Left ventricle myocardium inferior (tissue), 1 donor: Measurements from ENCODE around the gene ST8SIA6. TPM values are rescaled to one million over a fixed set of nuclear protein-coding genes. Genes with fewer than 3 reads are reported as not detected.

Experiments
- DNase-seq: peaks from one replicate; pipeline ENCODE4 v3.0.0-alpha.2; 2020
- H3K27ac ChIP-seq: fragments of 200-600 bp; replicated peaks from 2 replicates; pipeline ENCODE4 v1.8.0; 2021
- H3K27me3 ChIP-seq: fragments of 200-600 bp; 2 replicates; pipeline ENCODE4 v1.8.0; 2021; ENCODE audit warnings: low read depth
- H3K36me3 ChIP-seq: fragments of 200-600 bp; 2 replicates; pipeline ENCODE4 v1.8.0; 2021
- H3K4me1 ChIP-seq: fragments of 200-600 bp; 2 replicates; pipeline ENCODE4 v1.8.0; 2021
- H3K4me3 ChIP-seq: fragments of 200-600 bp; 2 replicates; pipeline ENCODE4 v1.8.0; 2021; ENCODE audit warnings: mild to moderate bottlenecking, moderate library complexity
- H3K9me3 ChIP-seq: fragments of 200-600 bp; replicated peaks from 2 replicates; pipeline ENCODE4 v1.8.0; 2021
- CTCF ChIP-seq: fragments of 200-600 bp; IDR thresholded peaks from 2 replicates; pipeline ENCODE4 v1.8.0; 2021; ENCODE audit warnings: antibody characterized with exemption, mild to moderate bottlenecking, borderline replicate concordance
- intact Hi-C: fragments of 100-400 bp; cut with micrococcal nuclease; formaldehyde crosslinking; loops from one replicate; pipeline ENCODE4 v1.11.0; 2022
- total RNA-seq: library from RNA; stranded (reverse); fragmentation: NEBNext Ultra II Directional; extraction: Animal tissue kit (Norgen Biotek cat#: 25700); gene quantifications from one replicate; pipeline ENCODE4 v1.2.1, GENCODE V29; 2021
- donor health status: DM: no; HTN: yes; CAD: no; lungs with severe emphysema.

Gene ST8SIA6
- total RNA-seq, 1 donor from 2014 or later = 10.1 TPM

- H3K27ac ChIP-seq = no peak overlapping the region
- H3K9me3 ChIP-seq = no peaks in the 10 kb centered on the region
- H3K36me3 ChIP-seq = no peaks in the 10 kb centered on the region
- H3K27me3 ChIP-seq = no peaks in the 10 kb centered on the region
- no peak for TF ChIP-seq CTCF
- H3K4me1 ChIP-seq = no peaks in the 10 kb centered on the region
- intact Hi-C loops = no loop called here
- DNase-seq = no peak
- no peak overlapping the region for H3K4me3 ChIP-seq
These were observed 78.3 kb downstream of the ST8SIA6 start for GRCh38 chr10:17375936-17376584.

GRCh38 chr10:17368708-17369272, 85.6 kb downstream of the ST8SIA6 start:
- Histone ChIP-seq H3K9me3 (peaks cover 14% of the 10 kb centered on the region), H3K27me3 (no peaks in the 10 kb centered on the region), H3K4me1 (no peaks in the 10 kb centered on the region), H3K36me3 (no peaks in the 10 kb centered on the region), H3K4me3 (no peak overlapping the region), H3K27ac (no peak overlapping the region)
- TF ChIP-seq CTCF = no peak
- no peak for DNase-seq
- intact Hi-C loops = no loop called here

- Histone ChIP-seq H3K27ac (no peak overlapping the region), H3K27me3 (no peaks in the 10 kb centered on the region), H3K4me3 (no peak overlapping the region), H3K36me3 (no peaks in the 10 kb centered on the region), H3K9me3 (peaks cover 14% of the 10 kb centered on the region), H3K4me1 (no peaks in the 10 kb centered on the region)
- TF ChIP-seq CTCF = no peak
- no peak for DNase-seq
- intact Hi-C loops = no loop called here
These were observed 87.7 kb downstream of the ST8SIA6 start for GRCh38 chr10:17366705-17367104.

- no peaks in the 10 kb centered on the region for H3K4me1 ChIP-seq
- no peaks in the 10 kb centered on the region for H3K36me3 ChIP-seq
- no peak for DNase-seq
- no peak overlapping the region for H3K4me3 ChIP-seq
- H3K27ac ChIP-seq = no peak overlapping the region
- peaks cover 14% of the 10 kb centered on the region for H3K9me3 ChIP-seq
- H3K27me3 ChIP-seq = no peaks in the 10 kb centered on the region
- TF ChIP-seq CTCF = no peak
- intact Hi-C loops = no loop called here
These were observed 89.0 kb downstream of the ST8SIA6 start for GRCh38 chr10:17365402-17365801.

- Histone ChIP-seq H3K9me3 (no peaks in the 10 kb centered on the region), H3K4me1 (no peaks in the 10 kb centered on the region), H3K36me3 (no peaks in the 10 kb centered on the region), H3K27ac (no peak overlapping the region), H3K27me3 (no peaks in the 10 kb centered on the region), H3K4me3 (no peak overlapping the region)
- intact Hi-C loops = no loop called here
- TF ChIP-seq CTCF = no peak
- no peak for DNase-seq
These were observed 95.9 kb downstream of the ST8SIA6 start for GRCh38 chr10:17358461-17358860.
